T-cell (primary cell): ENCODE data around the gene NR1H2. TPM values are rescaled to one million over a fixed set of nuclear protein-coding genes. Genes with fewer than 3 reads are reported as not detected.
A peak's percentile ranks its signal among the peaks of the same experiment; 100 is the strongest.

Experiments used
- ATAC-seq, 4 experiments: fragments of 200-7000 bp in 3 of 4; fragments of 150-1000 bp in 1 of 4; cut with Tn5 transposase; replicated peaks in 1 of 4; 1 replicate in 3 of 4; 2 replicates in 1 of 4; pipeline ENCODE4 v1.10.0; 2021; ENCODE audit warnings: moderate library complexity in 3 of 4, mild to moderate bottlenecking in 2 of 4, moderate number of reproducible peaks in 1 of 4
- CTCF ChIA-PET, 2 donors: fragments of 300-600 bp; sonication (Branson Sonifier 250); formaldehyde crosslinking; loops; one replicate each; lab custom pipeline; 2022; ENCODE audit warnings: antibody characterized with exemption in 2 of 2; lab: Charles Lee
- POLR2A ChIA-PET, 2 donors: fragments of 300-600 bp; sonication (Branson Sonifier 250); formaldehyde crosslinking; loops; one replicate each; lab custom pipeline; 2022; ENCODE audit warnings: antibody characterized with exemption in 2 of 2; lab: Charles Lee
- DNase-seq, 35 experiments: peaks; one replicate each; pipeline versions ENCODE4 v3.0.0 to v3.0.0-alpha.2; 2013 to 2023
- H3K27ac ChIP-seq: one replicate; pipeline ENCODE4 v1.5.1; 2013; ENCODE audit warnings: low read length
- H3K27me3 ChIP-seq, 2 experiments: replicated peaks in 1 of 2; 1 replicate in 1 of 2; 2 replicates in 1 of 2; pipeline versions ENCODE4 v1.6.1 to v1.7.0; 2013; ENCODE audit warnings: low read length in 1 of 2, mixed read lengths in 1 of 2; ENCODE audit not compliant: control insufficient read depth in 2 of 2, insufficient read depth in 2 of 2; ENCODE audit errors: extremely low read depth in 1 of 2
- H3K36me3 ChIP-seq, 2 donors: 1 replicate in 1 of 2; 2 replicates in 1 of 2; pipeline versions ENCODE4 v1.6.1 to v1.7.0; 2013; ENCODE audit warnings: low read length in 1 of 2; ENCODE audit not compliant: control insufficient read depth in 2 of 2, insufficient read depth in 1 of 2; ENCODE audit errors: extremely low read depth in 1 of 2
- H3K4me1 ChIP-seq, 2 experiments: 1 replicate in 1 of 2; 2 replicates in 1 of 2; pipeline versions ENCODE4 v1.6.1 to v1.7.0; 2013; ENCODE audit warnings: low read length in 2 of 2, mixed read lengths in 1 of 2; ENCODE audit not compliant: insufficient read depth in 2 of 2, control insufficient read depth in 1 of 2; ENCODE audit errors: extremely low read depth in 1 of 2
- H3K4me3 ChIP-seq, 2 donors: 1 replicate in 1 of 2; 2 replicates in 1 of 2; pipeline versions ENCODE4 v1.5.1 to v1.7.0; 2013; ENCODE audit warnings: mild to moderate bottlenecking in 2 of 2, low read length in 1 of 2, moderate library complexity in 1 of 2; ENCODE audit not compliant: control insufficient read depth in 1 of 2; ENCODE audit errors: extremely low read depth in 1 of 2
- H3K9me3 ChIP-seq: 2 replicates; pipeline ENCODE4 v1.7.0; 2013
- H3K27ac Mint-ChIP-seq, 2 donors: one replicate each; pipeline ENCODE4 v1.8.0; 2020 to 2021; ENCODE audit warnings: mild to moderate bottlenecking in 2 of 2, mixed read lengths in 2 of 2
- H3K27me3 Mint-ChIP-seq, 2 donors: one replicate each; pipeline ENCODE4 v1.8.0; 2021 to 2022; ENCODE audit warnings: mixed read lengths in 2 of 2
- H3K36me3 Mint-ChIP-seq: one replicate; pipeline ENCODE4 v1.8.0; 2021; ENCODE audit warnings: mixed read lengths
- H3K4me1 Mint-ChIP-seq, 3 donors: one replicate each; pipeline ENCODE4 v1.8.0; 2020 to 2022; ENCODE audit warnings: mixed read lengths in 3 of 3, mild to moderate bottlenecking in 1 of 3
- H3K4me3 Mint-ChIP-seq, 3 donors: one replicate each; pipeline ENCODE4 v1.8.0; 2020 to 2022; ENCODE audit warnings: mild to moderate bottlenecking in 3 of 3, mixed read lengths in 3 of 3, moderate library complexity in 3 of 3
- H3K9me3 Mint-ChIP-seq, 3 donors: one replicate each; pipeline ENCODE4 v1.8.0; 2020 to 2022; ENCODE audit warnings: mixed read lengths in 3 of 3
- WGBS: methylation state at CpG from one replicate; pipeline ENCODE4 v1.1.5; 2013; ENCODE audit warnings: missing lambda C conversion rate; ENCODE audit not compliant: insufficient coverage; 5-methylcytosine and 5-hydroxymethylcytosine counted together
- total RNA-seq, 35 experiments: library from RNA in 6 of 35; stranded (reverse) in 6 of 35; fragments of 120-200 nt in 1 of 35; gene quantifications; one replicate each; pipeline versions ENCODE4 v1.2.1 to v1.2.4 and lab custom pipeline; 2013 to 2026

The NR1H2 gene
- total RNA-seq, 5 donors from 2014 or later (not counting 1 experiment from before 2014, with no cell fraction given) = 109 to 236 (median 117) TPM

DNA sequence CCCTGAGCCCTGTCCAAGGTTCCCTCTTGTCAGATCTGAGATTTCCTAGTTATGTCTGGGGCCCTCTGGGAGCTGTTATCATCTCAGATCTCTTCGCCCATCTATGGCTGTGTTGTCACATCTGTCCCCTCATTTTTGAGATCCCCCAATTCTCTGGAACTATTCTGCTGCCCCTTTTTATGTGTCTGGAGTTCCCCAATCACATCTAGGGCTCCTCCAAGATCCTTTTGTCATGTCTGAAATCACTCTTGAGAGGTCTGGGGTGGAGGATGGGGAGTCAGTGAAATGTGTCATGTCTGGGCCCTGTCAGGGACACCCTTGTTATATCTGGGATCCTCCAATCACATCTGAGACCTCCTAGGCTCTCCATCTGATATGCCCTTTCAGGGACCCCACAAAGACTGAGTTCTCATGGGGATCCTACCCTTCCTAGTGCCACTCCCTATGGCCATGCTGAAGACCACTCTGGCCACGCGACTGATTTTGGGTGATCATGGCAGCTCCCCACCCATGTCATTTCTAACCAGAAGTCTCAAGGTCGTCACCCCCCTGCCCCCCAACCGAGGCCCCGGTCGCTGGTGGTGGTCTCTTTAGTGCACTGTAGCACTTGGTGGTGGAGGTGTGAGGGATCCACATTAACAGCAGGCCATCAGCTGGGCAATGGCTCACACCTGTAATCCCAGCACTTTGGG, 52.7 kb downstream of the NR1H2 start:
- DNase-seq = no peak
- Histone ChIP-seq H3K9me3 (no peaks in the 10 kb centered on the region), H3K27ac (no peak overlapping the region), H3K27me3 (peaks cover 0 to 59% of the 10 kb centered on the region in 2 experiments), H3K4me1 (peaks cover 0 to 29% of the 10 kb centered on the region in 2 experiments), H3K4me3 (no peak overlapping the region), H3K36me3 (no peaks in the 10 kb centered on the region)
- ChIA-PET POLR2A (no interaction called here), CTCF (interaction anchor here in 1 of 2 donors (0.5 kb wide), 1 partner anchor 127 kb away, joined by 9 read pairs; no protein-coding TSS in a partner anchor)
- Mint-ChIP-seq H3K4me1 (peaks cover 10 to 23% (median 15%) of the 10 kb centered on the region in 3 donors), H3K36me3 (no peaks in the 10 kb centered on the region), H3K27me3 (peaks cover 5 to 11% of the 10 kb centered on the region in 2 donors), H3K4me3 (peak overlapping the region; percentile 36 to 60 (median 42)), H3K27ac (peak overlapping the region in 1 of 2 donors; percentile 58), H3K9me3 (no peaks in the 10 kb centered on the region)
- WGBS = 80% methylated on average over 1 of the region's 7 CpGs
- ATAC-seq = no peak

DNA sequence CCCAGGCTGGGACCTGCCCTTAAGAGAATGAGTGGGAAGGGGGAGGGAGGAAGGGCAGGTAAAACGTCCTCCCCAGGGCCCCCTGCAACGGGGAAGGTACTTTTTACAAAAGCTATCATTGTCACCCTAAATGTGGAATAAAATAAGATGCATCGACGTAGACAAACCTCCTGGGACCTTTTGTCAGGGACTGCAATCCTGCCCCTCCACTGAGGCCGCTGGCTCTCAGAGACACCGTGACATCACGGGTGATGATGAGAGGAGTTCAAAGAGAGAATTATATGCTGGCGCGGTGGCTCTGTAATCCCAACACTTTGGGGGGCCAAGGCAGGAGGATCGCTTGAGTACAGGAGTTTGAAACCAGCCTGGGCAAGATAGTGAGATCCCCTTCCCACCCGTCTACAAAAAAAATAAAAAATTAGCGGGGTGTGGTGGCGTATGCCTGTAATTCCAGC, 54.7 kb downstream of the NR1H2 start:
- ChIA-PET CTCF (no interaction called here), POLR2A (no interaction called here)
- Mint-ChIP-seq H3K4me1 (peaks cover 10 to 27% (median 15%) of the 10 kb centered on the region in 3 donors), H3K36me3 (no peaks in the 10 kb centered on the region), H3K27me3 (peaks cover 5 to 12% of the 10 kb centered on the region in 2 donors), H3K4me3 (peak overlapping the region; percentile 79 to 87 (median 85)), H3K9me3 (no peaks in the 10 kb centered on the region), H3K27ac (peak overlapping the region in 1 of 2 donors; percentile 34)
- Histone ChIP-seq H3K36me3 (no peaks in the 10 kb centered on the region), H3K27me3 (peaks cover 0 to 65% of the 10 kb centered on the region in 2 experiments), H3K27ac (no peak overlapping the region), H3K4me1 (peaks cover 0 to 29% of the 10 kb centered on the region in 2 experiments), H3K4me3 (peak overlapping the region; percentile 62 to 67), H3K9me3 (no peaks in the 10 kb centered on the region)
- ATAC-seq (no peak), DNase-seq (peak in 1 of 35 experiments; percentile 15)
- WGBS = no CpG with 5 or more reads among the region's 13 CpGs

DNA sequence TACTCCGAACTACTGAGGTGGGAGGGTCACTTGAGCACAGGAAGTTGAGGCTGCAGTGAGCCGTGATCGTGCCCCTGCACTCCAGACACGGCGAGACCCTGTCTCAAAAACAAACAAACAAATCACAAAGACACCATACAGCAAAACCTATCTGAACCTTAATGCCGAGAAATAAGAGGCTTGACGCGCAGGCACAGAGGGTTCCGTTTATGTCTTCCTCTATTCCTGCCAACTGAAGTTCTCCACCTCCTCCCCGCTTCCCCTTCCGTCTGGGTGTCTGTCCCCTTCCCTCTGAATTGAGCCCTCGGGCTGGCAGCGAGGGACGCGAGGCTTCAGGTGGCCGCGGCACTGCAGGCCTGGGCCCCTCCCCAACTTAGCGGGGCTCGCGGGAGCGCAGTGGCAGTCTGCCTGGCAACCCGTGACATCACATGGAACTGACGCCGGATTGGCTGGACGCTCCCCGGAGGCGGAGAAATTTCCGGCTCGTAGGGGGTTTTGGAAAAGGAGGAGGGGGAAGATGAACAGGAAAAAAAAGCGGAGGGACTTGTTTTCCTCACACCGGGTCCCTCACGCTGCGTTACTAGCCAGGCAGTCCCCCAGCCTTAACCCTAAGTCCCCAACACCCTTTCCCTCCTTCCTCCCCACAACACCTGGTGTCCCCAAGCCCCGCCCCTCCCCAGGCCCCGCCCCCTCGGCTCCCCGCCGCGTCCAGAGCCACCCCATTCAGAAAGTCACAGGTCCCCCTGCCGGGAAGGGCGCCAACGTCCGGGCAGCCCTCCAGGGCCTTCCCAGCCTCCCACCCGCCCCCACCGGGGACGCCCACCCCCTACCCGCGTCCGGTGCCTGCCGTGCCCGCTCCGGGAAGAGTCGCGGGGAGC, 55.3 kb downstream of the NR1H2 start:
- Mint-ChIP-seq H3K36me3 (no peaks in the 10 kb centered on the region), H3K27me3 (peaks cover 5 to 15% of the 10 kb centered on the region in 2 donors), H3K4me3 (peak overlapping the region; percentile 79 to 87 (median 85)), H3K27ac (peak overlapping the region; percentile 43 to 68), H3K4me1 (peaks cover 10 to 27% (median 15%) of the 10 kb centered on the region in 3 donors), H3K9me3 (no peaks in the 10 kb centered on the region)
- 2% methylated on average over 26 of the region's 54 CpGs for WGBS
- POLR2A ChIA-PET = no interaction called here
- Histone ChIP-seq H3K27me3 (peaks cover 0 to 69% of the 10 kb centered on the region in 2 experiments), H3K4me3 (peak overlapping the region; percentile 62 to 67), H3K9me3 (no peaks in the 10 kb centered on the region), H3K36me3 (no peaks in the 10 kb centered on the region), H3K27ac (peak overlapping the region; percentile 30), H3K4me1 (peaks cover 0 to 29% of the 10 kb centered on the region in 2 experiments)
- CTCF ChIA-PET = no interaction called here
- ATAC-seq = peak; percentile 93 to 96 (median 95)
- DNase-seq = peak; percentile 51 to 94 (median 80)

DNA sequence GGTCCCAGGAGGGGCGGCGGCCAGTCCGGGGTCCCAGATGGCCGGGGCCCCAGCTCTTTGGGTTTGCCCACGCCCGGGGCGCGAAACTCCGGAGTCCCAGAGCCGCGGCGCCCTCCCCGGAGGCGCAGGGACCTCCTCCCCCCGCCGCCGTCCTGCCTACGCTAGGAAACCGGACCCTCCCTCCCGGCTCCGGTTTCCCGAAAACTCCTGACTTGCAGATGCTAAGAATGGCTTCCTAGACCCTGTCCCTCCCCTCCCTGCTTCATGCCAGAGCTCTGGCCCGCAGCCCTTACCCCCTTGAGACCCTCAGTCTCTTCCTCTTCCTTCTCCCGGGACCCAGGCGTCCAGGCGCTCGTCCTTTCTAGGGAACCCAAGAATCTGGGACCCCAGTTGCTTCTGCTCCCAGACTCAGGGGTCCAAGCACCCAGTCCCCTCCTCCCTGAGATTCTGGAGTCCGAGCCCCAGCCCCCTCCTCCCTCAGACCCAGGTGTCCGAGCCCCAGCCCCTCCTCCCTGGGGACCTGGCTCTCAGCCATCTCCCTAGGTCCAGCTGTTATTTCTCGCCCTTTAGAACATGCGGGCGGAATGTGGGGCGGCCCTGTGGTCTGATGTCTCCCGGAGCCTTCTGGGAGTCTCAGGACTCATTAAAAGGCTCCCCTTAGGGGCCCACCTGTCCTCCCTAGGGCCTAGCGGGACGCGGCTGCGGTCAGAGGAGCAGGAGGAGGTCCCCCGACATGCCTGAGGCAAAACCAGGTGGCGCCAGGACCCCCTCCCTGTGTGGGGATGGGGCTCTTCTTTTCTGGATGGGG, 56.2 kb downstream of the NR1H2 start, which contains the start of gene MYBPC2:
MYBPC2 (plus strand) TSS at position 672 of the 808 bp plus-strand sequence; CDS start at position 734, 62 bp downstream.
- peak in 2 of 35 experiments; percentile 12 to 25 for DNase-seq
- POLR2A ChIA-PET = no interaction called here
- CTCF ChIA-PET = interaction anchor here in 1 of 2 donors (0.5 kb wide), 1 partner anchor 68 kb away, joined by 4 read pairs; no protein-coding TSS in a partner anchor

More for the DNA sequence above, 56.2 kb downstream of the NR1H2 start, which contains the start of gene MYBPC2:
- Histone ChIP-seq H3K36me3 (no peaks in the 10 kb centered on the region), H3K27me3 (peaks cover 0 to 63% of the 10 kb centered on the region in 2 experiments), H3K4me3 (peak within 1 kb of the TSS; percentile 62 to 67), H3K4me1 (peaks cover 0 to 28% of the 10 kb centered on the region in 2 experiments), H3K9me3 (no peaks in the 10 kb centered on the region), H3K27ac (peak within 1 kb of the TSS; percentile 30)
- Mint-ChIP-seq H3K9me3 (no peaks in the 10 kb centered on the region), H3K27me3 (peaks cover 10 to 15% of the 10 kb centered on the region in 2 donors), H3K27ac (peak within 1 kb of the TSS; percentile 43 to 68), H3K4me1 (peaks cover 10 to 27% (median 15%) of the 10 kb centered on the region in 3 donors), H3K36me3 (no peaks in the 10 kb centered on the region), H3K4me3 (peak within 1 kb of the TSS; percentile 79 to 87 (median 85))
- peak in 2 of 4 experiments; percentile 3 to 7 for ATAC-seq
- 3% methylated on average over 35 of the region's 40 CpGs for WGBS
